GM19240 (cell line): ENCODE results near the gene BRD3OS.
A peak's percentile ranks its signal among the peaks of the same experiment; 100 is the strongest.
"Not testable (repeated sequence)": the region's sequence is repeated elsewhere in the genome, so short reads cannot be mapped to it uniquely, and the experiment has no call there.

Experiments
- DNase-seq: peaks from one replicate; pipeline ENCODE4 v3.0.0; 2011; ENCODE audit warnings: low spot score; ENCODE audit not compliant: insufficient read length

The BRD3OS gene

GRCh38 chr9:134061688-134062371 is 36.5 kb downstream of the BRD3OS start:
- DNase-seq = no peak

- DNase-seq = no peak
Measured at GRCh38 chr9:134062461-134063087, 37.3 kb downstream of the BRD3OS start.

- DNase-seq = no peak
Measured at GRCh38 chr9:134063088-134063570, 37.8 kb downstream of the BRD3OS start.

GRCh38 chr9:134063571-134064450 is 38.5 kb downstream of the BRD3OS start:
- DNase-seq = no peak

GRCh38 chr9:134064711-134065110 is 39.4 kb downstream of the BRD3OS start:
- DNase-seq = no peak

GRCh38 chr9:134065612-134066419 is 40.5 kb downstream of the BRD3OS start:
- DNase-seq = peak; percentile 96

GRCh38 chr9:134066526-134066912 is 41.2 kb downstream of the BRD3OS start:
- DNase-seq = peak; percentile 10

- no peak for DNase-seq
Measured at GRCh38 chr9:134066913-134067851, 41.9 kb downstream of the BRD3OS start.

- DNase-seq = peak; percentile 96
Measured at GRCh38 chr9:134067904-134068743, 42.8 kb downstream of the BRD3OS start, which contains the start of gene BRD3. BRD3 (minus strand) TSS chr9:134068026; CDS start chr9:134053477, 14,549 bp downstream.

GRCh38 chr9:134068744-134069479 is 43.6 kb downstream of the BRD3OS start:
- no peak for DNase-seq

GRCh38 chr9:134069480-134070399 is 44.5 kb downstream of the BRD3OS start:
- DNase-seq = no peak

GRCh38 chr9:134071149-134071548 is 45.9 kb downstream of the BRD3OS start:
- no peak for DNase-seq

GRCh38 chr9:134072683-134073082 is 47.4 kb downstream of the BRD3OS start:
- not testable (repeated sequence) for DNase-seq

- DNase-seq = no peak
Measured at GRCh38 chr9:134073500-134073899, 48.2 kb downstream of the BRD3OS start.

GRCh38 chr9:134075689-134076088 is 50.4 kb downstream of the BRD3OS start:
- not testable (repeated sequence) for DNase-seq

GRCh38 chr9:134076644-134077043 is 51.4 kb downstream of the BRD3OS start:
- no peak for DNase-seq
